HG03135 (cell line): ENCODE measurements around the gene CERKL.

Experiments
- ATAC-seq: cut with Tn5 transposase; IDR thresholded peaks from one replicate; pipeline ENCODE4 v1.9.1; 2021; ENCODE audit warnings: mild to moderate bottlenecking, moderate library complexity; ENCODE audit not compliant: unreplicated experiment

The CERKL gene

GRCh38 chr2:181678861-181679543, 22.1 kb upstream of the CERKL start:
- no peak for ATAC-seq

- ATAC-seq, result peak; percentile 55
These were observed 21.1 kb upstream of the CERKL start for GRCh38 chr2:181677912-181678586.

GRCh38 chr2:181675254-181675653, 18.3 kb upstream of the CERKL start:
- no peak for ATAC-seq

GRCh38 chr2:181674461-181674860, 17.6 kb upstream of the CERKL start:
- no peak for ATAC-seq

GRCh38 chr2:181673173-181673572, 16.3 kb upstream of the CERKL start:
- ATAC-seq, result no peak

- peak; percentile 57 for ATAC-seq
These were observed 15.5 kb upstream of the CERKL start for GRCh38 chr2:181672255-181673008.

GRCh38 chr2:181670632-181671031, 13.7 kb upstream of the CERKL start:
- no peak for ATAC-seq

GRCh38 chr2:181667234-181667633, 10.3 kb upstream of the CERKL start:
- no peak for ATAC-seq

GRCh38 chr2:181662287-181662686, 5.4 kb upstream of the CERKL start:
- no peak for ATAC-seq

GRCh38 chr2:181660181-181660580, 3.3 kb upstream of the CERKL start:
- no peak for ATAC-seq

GRCh38 chr2:181658444-181658843, 1.5 kb upstream of the CERKL start:
- no peak for ATAC-seq

- ATAC-seq, result no peak
These were observed 474 bp upstream of the CERKL start for GRCh38 chr2:181657379-181657778.

- ATAC-seq, result no peak
These were observed 1.4 kb downstream of the CERKL start for GRCh38 chr2:181655519-181655918.

- ATAC-seq, result no peak
These were observed 7.4 kb downstream of the CERKL start for GRCh38 chr2:181649436-181649979.

GRCh38 chr2:181648478-181649155, 8.3 kb downstream of the CERKL start:
- ATAC-seq, result no peak

- no peak for ATAC-seq
These were observed 10.4 kb downstream of the CERKL start for GRCh38 chr2:181646415-181646987.

- ATAC-seq, result no peak
These were observed 13.8 kb downstream of the CERKL start for GRCh38 chr2:181643151-181643550.

- ATAC-seq, result no peak
These were observed 14.8 kb downstream of the CERKL start for GRCh38 chr2:181642086-181642485.

- ATAC-seq, result no peak
These were observed 17.2 kb downstream of the CERKL start for GRCh38 chr2:181639686-181640085.

- ATAC-seq, result peak; percentile 62
These were observed 24.0 kb downstream of the CERKL start for GRCh38 chr2:181632733-181633401.
